HCT116 (cell line): Measurements from ENCODE around the gene AKAP8. TPM values are rescaled to one million over a fixed set of nuclear protein-coding genes. Genes with fewer than 3 reads are reported as not detected.

Source experiments
- ATAC-seq: fragments of 200-7000 bp; cut with Tn5 transposase; 2 replicates; pipeline ENCODE4 v1.9.1; 2020; ENCODE audit warnings: mild to moderate bottlenecking, moderate library complexity
- BruUV-seq: library from RNA; stranded (reverse); fragments of 400-500 nt; replicated peaks from 2 replicates; lab custom pipeline; 2021; lab: Mats Ljungman, UMichigan
- CTCF ChIA-PET: fragments of 300-600 bp; sonication (Branson Sonifier 250); formaldehyde crosslinking; loops from one replicate; lab custom pipeline; 2021; ENCODE audit warnings: antibody characterized with exemption; lab: Charles Lee
- POLR2A ChIA-PET: fragments of 300-600, 350-600 bp; sonication (Branson Sonifier 250); formaldehyde crosslinking; loops from one replicate; lab custom pipeline; 2021; ENCODE audit warnings: antibody characterized with exemption; lab: Charles Lee
- RAD21 ChIA-PET, 2 experiments: fragments of 300-600 bp; sonication (Branson Sonifier 250); formaldehyde crosslinking; loops; one replicate each; lab custom pipeline; 2023; ENCODE audit warnings: low total read pairs in 2 of 2; ENCODE audit not compliant: uncharacterized antibody in 2 of 2, unreplicated experiment in 2 of 2, low non-redundant PET in 1 of 2; lab: Charles Lee
- DNase-seq: peaks from one replicate; pipeline ENCODE4 v3.0.0-alpha.2; 2010; ENCODE audit warnings: low read depth, low spot score
- H2AFZ ChIP-seq: fragments of 200-600 bp; shearing (Covaris generic), sonication (generic); 2 replicates; pipeline ENCODE4 v1.6.1; 2017; ENCODE audit warnings: low read depth, mixed run types, mixed read lengths, antibody characterized with exemption, low read length; ENCODE audit not compliant: poor library complexity, severe bottlenecking
- H3K27ac ChIP-seq: 2 replicates; pipeline ENCODE4 v1.5.1; 2012; ENCODE audit warnings: low read depth, low read length
- H3K27me3 ChIP-seq: fragments of 200-600 bp; sonication (generic); 2 replicates; pipeline ENCODE4 v1.6.1; 2016; ENCODE audit warnings: mixed run types, low read length, mixed read lengths; ENCODE audit not compliant: insufficient read depth
- H3K36me3 ChIP-seq, 2 experiments: fragments of 200-500 bp in 1 of 2; fragments of 200-600 bp in 1 of 2; sonication (Bioruptor generic) in 1 of 2; sonication (generic) in 1 of 2; 2 replicates each; pipeline versions ENCODE4 v1.5.1 to v1.6.1; 2014 to 2016; ENCODE audit warnings: low read length in 2 of 2, inconsistent platforms in 1 of 2, mixed read lengths in 1 of 2, mixed run types in 1 of 2; ENCODE audit not compliant: insufficient read depth in 2 of 2, control insufficient read depth in 1 of 2
- H3K4me1 ChIP-seq, 2 experiments: fragments of 200-600 bp in 1 of 2; sonication (generic) in 1 of 2; 2 replicates each; pipeline versions ENCODE4 v1.5.1 to v1.6.1; 2012 to 2017; ENCODE audit warnings: low read length in 2 of 2, inconsistent platforms in 1 of 2, mild to moderate bottlenecking in 1 of 2, mixed read lengths in 1 of 2, mixed run types in 1 of 2, moderate library complexity in 1 of 2; ENCODE audit not compliant: insufficient read depth in 2 of 2, control insufficient read depth in 1 of 2
- H3K4me2 ChIP-seq: fragments of 200-600 bp; sonication (generic); 2 replicates; pipeline ENCODE4 v1.6.1; 2017; ENCODE audit warnings: mixed run types, low read length, mixed read lengths
- H3K4me3 ChIP-seq, 2 experiments: fragments of 200-600 bp in 1 of 2; sonication (generic) in 1 of 2; replicated peaks in 1 of 2; 2 replicates each; pipeline ENCODE4 v1.5.1; 2011 to 2016; ENCODE audit warnings: low read length in 2 of 2, control low read depth in 1 of 2, low read depth in 1 of 2, mild to moderate bottlenecking in 1 of 2, mixed read lengths in 1 of 2, mixed run types in 1 of 2
- H3K79me2 ChIP-seq: fragments of 200-600 bp; sonication (generic); 2 replicates; pipeline ENCODE4 v1.6.1; 2017; ENCODE audit warnings: mild to moderate bottlenecking, mixed run types, low read length, moderate library complexity, mixed read lengths; ENCODE audit not compliant: insufficient read depth
- H3K9ac ChIP-seq: fragments of 200-600 bp; sonication (generic); 2 replicates; pipeline ENCODE4 v1.6.1; 2016; ENCODE audit warnings: low read length, mixed read lengths
- H3K9me2 ChIP-seq: fragments of 200-600 bp; sonication (generic), shearing (Covaris generic); 2 replicates; pipeline ENCODE4 v1.6.1; 2017; ENCODE audit warnings: mixed run types, mild to moderate bottlenecking, moderate library complexity; ENCODE audit not compliant: insufficient read depth
- H3K9me3 ChIP-seq, 2 experiments: fragments of 200-500 bp in 1 of 2; fragments of 200-600 bp in 1 of 2; sonication (Bioruptor generic) in 1 of 2; sonication (generic) in 1 of 2; 2 replicates each; pipeline ENCODE4 v1.6.1; 2014 to 2017; ENCODE audit warnings: low read length in 2 of 2, mixed read lengths in 2 of 2, inconsistent platforms in 1 of 2, low read depth in 1 of 2, mild to moderate bottlenecking in 1 of 2, mixed run types in 1 of 2, moderate library complexity in 1 of 2; ENCODE audit not compliant: control insufficient read depth in 1 of 2, insufficient read depth in 1 of 2
- H4K20me1 ChIP-seq: fragments of 200-600 bp; sonication (generic), shearing (Covaris generic); 2 replicates; pipeline ENCODE4 v1.6.1; 2017; ENCODE audit warnings: mixed run types, mild to moderate bottlenecking, moderate library complexity; ENCODE audit not compliant: insufficient read depth
- ELF1 ChIP-seq: IDR thresholded peaks from 2 replicates; pipeline ENCODE4 v1.6.1; 2012; ENCODE audit warnings: low read depth, borderline replicate concordance
- EZH2 ChIP-seq: fragments of 200-600 bp; sonication (generic); IDR thresholded peaks from 2 replicates; pipeline ENCODE4 v1.6.1; 2017; ENCODE audit warnings: antibody characterized with exemption, mixed run types
- EZH2phosphoT487 ChIP-seq: fragments of 200-600 bp; IDR thresholded peaks from 2 replicates; pipeline ENCODE4 v1.6.1; 2018; ENCODE audit warnings: antibody characterized with exemption, borderline replicate concordance
- FOSL1 ChIP-seq: IDR thresholded peaks from 2 replicates; pipeline ENCODE4 v1.6.1; 2012; ENCODE audit warnings: low read depth
- TCF7L2 ChIP-seq: IDR thresholded peaks from 2 replicates; pipeline ENCODE4 v1.7.0; 2011; ENCODE audit warnings: borderline replicate concordance, inconsistent platforms; ENCODE audit not compliant: insufficient read depth, insufficient read length; ENCODE audit errors: extremely low read depth
- YY1 ChIP-seq: IDR thresholded peaks from 2 replicates; pipeline ENCODE4 v1.6.1; 2011; ENCODE audit warnings: low read length, low read depth, moderate library complexity, mild to moderate bottlenecking; ENCODE audit not compliant: insufficient replicate concordance; ENCODE audit errors: extremely low read depth
- ZNF274 ChIP-seq: fragments of 200-500 bp; sonication (Bioruptor generic); IDR thresholded peaks from 2 replicates; pipeline ENCODE4 v1.6.1; 2014; ENCODE audit warnings: mild to moderate bottlenecking, low read depth, low read length, inconsistent platforms
- intact Hi-C: fragments of 100-400 bp; cut with micrococcal nuclease; formaldehyde crosslinking; loops from 2 replicates; pipeline ENCODE4 v1.10.0; 2022
- total RNA-seq: library from RNA; stranded (reverse); gene quantifications from one replicate; pipeline ENCODE4 v1.2.1, GENCODE V29; 2021; ENCODE audit not compliant: unreplicated experiment
- TF ChIP-seq, protein P1 (sequence below): IDR thresholded peaks from 2 replicates; pipeline ENCODE4 v1.6.1; 2012
- TF ChIP-seq, protein P2 (sequence below): IDR thresholded peaks from 2 replicates; pipeline ENCODE4 v1.6.1; 2012; ENCODE audit warnings: low read depth

The AKAP8 gene
- total RNA-seq, 1 experiment from 2014 or later: 50.6 TPM

- RAD21 ChIA-PET: no interaction called here
- POLR2A ChIA-PET: no interaction called here
- CTCF ChIA-PET: no interaction called here
- Histone ChIP-seq H3K36me3 (peaks cover 16 to 50% of the 10 kb centered on the region in 2 experiments; a peak in 3 of 4 replicates), H2AFZ (no peak overlapping the region), H3K27me3 (no peaks in the 10 kb centered on the region), H3K79me2 (peaks cover 23% of the 10 kb centered on the region), H3K4me2 (no peak overlapping the region), H3K4me1 (peaks cover 4 to 6% of the 10 kb centered on the region in 2 experiments; a peak in 3 of 4 replicates), H3K9ac (no peak overlapping the region), H3K4me3 (no peak overlapping the region), H3K9me3 (no peaks in the 10 kb centered on the region), H4K20me1 (no peaks in the 10 kb centered on the region), H3K9me2 (no peaks in the 10 kb centered on the region), H3K27ac (no peak overlapping the region)
- DNase-seq (no peak), ATAC-seq (no peak)
- BruUV-seq: no TSS peak
- TF ChIP-seq FOSL1 (no peak), ZNF274 (no peak), ELF1 (no peak), EZH2 (no peak), EZH2phosphoT487 (no peak), TCF7L2 (no peak), YY1 (no peak)
- TF ChIP-seq, protein P1, sequence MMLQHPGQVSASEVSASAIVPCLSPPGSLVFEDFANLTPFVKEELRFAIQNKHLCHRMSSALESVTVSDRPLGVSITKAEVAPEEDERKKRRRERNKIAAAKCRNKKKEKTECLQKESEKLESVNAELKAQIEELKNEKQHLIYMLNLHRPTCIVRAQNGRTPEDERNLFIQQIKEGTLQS: no peak
- TF ChIP-seq, protein P2, sequence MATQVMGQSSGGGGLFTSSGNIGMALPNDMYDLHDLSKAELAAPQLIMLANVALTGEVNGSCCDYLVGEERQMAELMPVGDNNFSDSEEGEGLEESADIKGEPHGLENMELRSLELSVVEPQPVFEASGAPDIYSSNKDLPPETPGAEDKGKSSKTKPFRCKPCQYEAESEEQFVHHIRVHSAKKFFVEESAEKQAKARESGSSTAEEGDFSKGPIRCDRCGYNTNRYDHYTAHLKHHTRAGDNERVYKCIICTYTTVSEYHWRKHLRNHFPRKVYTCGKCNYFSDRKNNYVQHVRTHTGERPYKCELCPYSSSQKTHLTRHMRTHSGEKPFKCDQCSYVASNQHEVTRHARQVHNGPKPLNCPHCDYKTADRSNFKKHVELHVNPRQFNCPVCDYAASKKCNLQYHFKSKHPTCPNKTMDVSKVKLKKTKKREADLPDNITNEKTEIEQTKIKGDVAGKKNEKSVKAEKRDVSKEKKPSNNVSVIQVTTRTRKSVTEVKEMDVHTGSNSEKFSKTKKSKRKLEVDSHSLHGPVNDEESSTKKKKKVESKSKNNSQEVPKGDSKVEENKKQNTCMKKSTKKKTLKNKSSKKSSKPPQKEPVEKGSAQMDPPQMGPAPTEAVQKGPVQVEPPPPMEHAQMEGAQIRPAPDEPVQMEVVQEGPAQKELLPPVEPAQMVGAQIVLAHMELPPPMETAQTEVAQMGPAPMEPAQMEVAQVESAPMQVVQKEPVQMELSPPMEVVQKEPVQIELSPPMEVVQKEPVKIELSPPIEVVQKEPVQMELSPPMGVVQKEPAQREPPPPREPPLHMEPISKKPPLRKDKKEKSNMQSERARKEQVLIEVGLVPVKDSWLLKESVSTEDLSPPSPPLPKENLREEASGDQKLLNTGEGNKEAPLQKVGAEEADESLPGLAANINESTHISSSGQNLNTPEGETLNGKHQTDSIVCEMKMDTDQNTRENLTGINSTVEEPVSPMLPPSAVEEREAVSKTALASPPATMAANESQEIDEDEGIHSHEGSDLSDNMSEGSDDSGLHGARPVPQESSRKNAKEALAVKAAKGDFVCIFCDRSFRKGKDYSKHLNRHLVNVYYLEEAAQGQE: no peak
- intact Hi-C loops: no loop called here
These were observed 44.5 kb upstream of the AKAP8 start for GRCh38 chr19:15424121-15424520.
